NT2/D1 (cell line): ENCODE data around the gene TAS2R39.
"Not testable (repeated sequence)": the region's sequence is repeated elsewhere in the genome, so short reads cannot be mapped to it uniquely, and the experiment has no call there.

Experiments
- DNase-seq: peaks from one replicate; pipeline ENCODE4 v3.0.0-alpha.2; 2011; ENCODE audit warnings: low read depth, low spot score
- H3K27me3 ChIP-seq: 2 replicates; pipeline ENCODE4 v1.6.0; 2011; ENCODE audit warnings: mild to moderate bottlenecking; ENCODE audit not compliant: insufficient read length, insufficient read depth
- H3K36me3 ChIP-seq: 2 replicates; pipeline ENCODE4 v1.6.1; 2011; ENCODE audit warnings: mild to moderate bottlenecking, low read length, mixed read lengths; ENCODE audit not compliant: insufficient read depth, insufficient read length
- H3K4me1 ChIP-seq: 2 replicates; pipeline ENCODE4 v1.5.1; 2011; ENCODE audit not compliant: insufficient read depth, insufficient read length
- H3K4me3 ChIP-seq: 2 replicates; pipeline ENCODE4 v1.5.1; 2011; ENCODE audit warnings: low read depth; ENCODE audit not compliant: insufficient read length
- H3K9ac ChIP-seq: 2 replicates; pipeline ENCODE4 v1.6.0; 2011; ENCODE audit warnings: low read depth; ENCODE audit not compliant: insufficient read length
- H3K9me3 ChIP-seq: 2 replicates; pipeline ENCODE4 v1.5.1; 2011; ENCODE audit warnings: mild to moderate bottlenecking, low read length; ENCODE audit not compliant: insufficient read depth
- SUZ12 ChIP-seq: IDR thresholded peaks from 2 replicates; pipeline ENCODE4 v1.6.1; 2011; ENCODE audit not compliant: insufficient read length, insufficient read depth; ENCODE audit errors: extremely low read depth
- YY1 ChIP-seq: IDR thresholded peaks from 2 replicates; pipeline ENCODE4 v1.6.1; 2011; ENCODE audit not compliant: insufficient read length, insufficient read depth
- ZNF274 ChIP-seq: IDR thresholded peaks from 2 replicates; pipeline ENCODE4 v1.6.1; 2011; ENCODE audit warnings: mild to moderate bottlenecking, low read depth, low read length

The TAS2R39 gene

GRCh38 chr7:143176128-143176527, 7.1 kb upstream of the TAS2R39 start:
- Histone ChIP-seq H3K4me1 (no peaks in the 10 kb centered on the region), H3K9ac (no peak overlapping the region), H3K4me3 (no peak overlapping the region), H3K36me3 (no peaks in the 10 kb centered on the region), H3K9me3 (peaks cover 13% of the 10 kb centered on the region; the same call in 1 of the 2 replicates), H3K27me3 (no peaks in the 10 kb centered on the region)
- no peak for DNase-seq
- TF ChIP-seq YY1 (no peak), SUZ12 (no peak), ZNF274 (no peak)

- no peak for DNase-seq
- no peak overlapping the region for H3K4me3 ChIP-seq
- no peak overlapping the region for H3K9ac ChIP-seq
- H3K27me3 ChIP-seq, result no peaks in the 10 kb centered on the region
- TF ChIP-seq YY1 (no peak), SUZ12 (no peak)
- H3K36me3 ChIP-seq, result no peaks in the 10 kb centered on the region
- H3K4me1 ChIP-seq, result no peaks in the 10 kb centered on the region
- H3K9me3 ChIP-seq, result peaks cover 13% of the 10 kb centered on the region; the same call in 1 of the 2 replicates
These were observed 5.7 kb upstream of the TAS2R39 start for GRCh38 chr7:143177374-143178119.

- H3K9ac ChIP-seq, H3K4me3 ChIP-seq, H3K36me3 ChIP-seq, DNase-seq, H3K4me1 ChIP-seq, H3K27me3 ChIP-seq: not testable (repeated sequence)
- peaks cover 13% of the 10 kb centered on the region; the same call in 1 of the 2 replicates for H3K9me3 ChIP-seq
These were observed 2.4 kb upstream of the TAS2R39 start for GRCh38 chr7:143180771-143181170.

GRCh38 chr7:143181349-143181748, 1.9 kb upstream of the TAS2R39 start:
- DNase-seq, result no peak
- no peak for TF ChIP-seq SUZ12
- TF ChIP-seq ZNF274, result no peak
- TF ChIP-seq YY1, result no peak
- no peaks in the 10 kb centered on the region for H3K27me3 ChIP-seq

GRCh38 chr7:143185551-143185950, 2.3 kb downstream of the TAS2R39 start:
- no peak overlapping the region for H3K9ac ChIP-seq
- no peak overlapping the region for H3K4me3 ChIP-seq
- no peaks in the 10 kb centered on the region for H3K27me3 ChIP-seq
- TF ChIP-seq ZNF274, result no peak
- no peak for TF ChIP-seq SUZ12
- TF ChIP-seq YY1, result no peak
- H3K9me3 ChIP-seq, result no peaks in the 10 kb centered on the region
- H3K4me1 ChIP-seq, result no peaks in the 10 kb centered on the region
- H3K36me3 ChIP-seq, result no peaks in the 10 kb centered on the region
- DNase-seq, result no peak

More at GRCh38 chr7:143181349-143181748, 1.9 kb upstream of the TAS2R39 start:
- Histone ChIP-seq H3K4me3 (no peak overlapping the region), H3K36me3 (no peaks in the 10 kb centered on the region), H3K9me3 (peaks cover 13% of the 10 kb centered on the region; the same call in 1 of the 2 replicates), H3K9ac (no peak overlapping the region), H3K4me1 (no peaks in the 10 kb centered on the region)

DNA sequence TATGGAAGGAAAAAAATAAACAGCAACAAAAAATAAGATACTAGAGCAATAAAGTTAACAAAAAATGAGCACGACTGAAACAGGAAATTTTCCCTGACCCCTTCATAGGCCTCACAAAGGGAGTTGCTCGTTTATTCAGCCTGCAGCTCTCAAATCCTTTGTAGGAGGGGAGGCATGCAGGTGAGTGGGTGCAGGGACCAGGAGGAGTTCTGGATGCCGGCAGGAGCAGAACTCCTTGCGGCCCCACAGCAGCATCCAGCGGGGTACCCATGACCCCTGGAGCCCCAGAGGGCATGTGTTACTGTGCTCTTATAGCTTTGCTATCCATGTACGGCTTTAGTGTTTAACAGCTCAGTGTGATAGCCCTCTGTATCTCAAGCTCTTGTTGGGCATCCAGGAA, 5.8 kb downstream of the TAS2R39 start:
- Histone ChIP-seq H3K27me3 (no peaks in the 10 kb centered on the region), H3K9me3 (no peaks in the 10 kb centered on the region), H3K4me3 (no peak overlapping the region), H3K9ac (no peak overlapping the region), H3K4me1 (no peaks in the 10 kb centered on the region), H3K36me3 (no peaks in the 10 kb centered on the region)
- no peak for DNase-seq
- no peak for TF ChIP-seq ZNF274
- TF ChIP-seq SUZ12, result no peak
- TF ChIP-seq YY1, result no peak

DNA sequence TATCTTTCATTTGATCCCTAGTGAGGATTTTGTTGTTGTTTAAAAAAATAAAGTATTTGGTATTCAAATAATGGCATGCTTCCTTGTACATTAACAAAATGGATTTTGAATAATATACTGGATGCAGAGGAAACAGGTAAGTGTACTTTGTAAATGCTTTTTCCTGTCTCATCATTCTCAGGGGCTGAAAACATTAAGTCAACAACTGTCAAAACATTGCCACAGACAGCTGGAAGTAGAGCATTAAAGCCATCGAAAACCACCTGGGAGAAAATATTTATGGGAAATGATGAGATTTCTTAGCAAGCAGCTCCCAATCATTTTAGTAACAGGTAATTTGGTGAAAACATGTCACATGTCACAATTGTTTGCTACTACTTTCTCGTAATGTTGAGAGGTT, 10.7 kb downstream of the TAS2R39 start:
- no peak overlapping the region for H3K9ac ChIP-seq
- H3K27me3 ChIP-seq, result no peaks in the 10 kb centered on the region
- H3K4me1 ChIP-seq, result no peaks in the 10 kb centered on the region
- no peak for DNase-seq
- H3K4me3 ChIP-seq, result no peak overlapping the region
- TF ChIP-seq SUZ12, result no peak
- no peak for TF ChIP-seq ZNF274
- TF ChIP-seq YY1, result no peak
- no peaks in the 10 kb centered on the region for H3K36me3 ChIP-seq
- no peaks in the 10 kb centered on the region for H3K9me3 ChIP-seq
